Measurements from ENCODE around the gene KDM6A. TPM values are rescaled to one million over a fixed set of nuclear protein-coding genes. Genes with fewer than 3 reads are reported as not detected.
A peak's percentile ranks its signal among the peaks of the same experiment; 100 is the strongest.

The KDM6A gene
- total and polyA plus RNA-seq, 2 of the 13 experiments (the other 11 are each of a cell fraction or from before 2014, with no cell fraction given) = 16.7 to 18.2 TPM

DNA sequence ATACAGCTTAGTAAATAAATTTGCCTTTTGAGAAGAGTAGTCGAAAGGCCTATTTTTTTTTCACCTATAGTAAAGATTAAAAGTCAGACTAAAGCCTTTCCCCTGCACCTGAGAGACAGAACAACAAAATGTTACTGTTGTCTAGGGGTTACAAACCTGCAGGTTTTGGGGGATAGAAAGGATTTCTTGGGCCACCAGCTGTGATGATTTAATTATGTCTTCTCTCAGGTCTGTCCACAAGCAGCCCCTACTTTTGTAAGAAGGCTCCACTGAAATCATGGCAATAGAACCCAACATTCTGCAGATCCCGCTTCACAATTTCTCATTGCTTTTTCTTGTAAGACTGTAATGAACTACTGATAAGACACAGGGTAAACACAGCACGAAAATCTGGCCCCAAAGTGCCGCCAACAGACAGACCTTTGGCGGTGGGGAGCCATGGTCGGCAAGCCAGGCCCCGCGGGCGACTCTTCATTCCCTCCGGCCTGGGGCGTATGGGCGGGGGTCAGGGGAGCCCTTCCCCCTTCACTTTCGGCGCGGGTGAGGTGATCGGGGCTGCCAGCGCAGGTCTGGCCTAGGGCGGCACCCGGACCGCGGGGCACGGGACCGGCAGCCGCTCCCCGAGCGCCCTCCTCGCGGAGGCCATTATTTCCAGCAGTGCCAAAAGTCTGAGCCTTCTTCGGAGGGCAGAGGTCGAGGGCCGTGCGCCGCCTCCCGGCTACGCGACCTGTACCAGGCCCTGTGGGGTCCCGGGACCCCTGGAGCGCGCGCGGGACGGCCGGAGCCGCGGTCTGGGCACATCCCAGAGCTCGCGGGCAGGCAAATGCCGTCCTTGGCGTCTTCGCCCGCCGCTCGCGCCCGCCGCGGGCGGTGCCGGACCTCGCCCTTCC lies 812 bp upstream of the KDM6A start (continued):
- TF ChIP-seq, protein P1, sequence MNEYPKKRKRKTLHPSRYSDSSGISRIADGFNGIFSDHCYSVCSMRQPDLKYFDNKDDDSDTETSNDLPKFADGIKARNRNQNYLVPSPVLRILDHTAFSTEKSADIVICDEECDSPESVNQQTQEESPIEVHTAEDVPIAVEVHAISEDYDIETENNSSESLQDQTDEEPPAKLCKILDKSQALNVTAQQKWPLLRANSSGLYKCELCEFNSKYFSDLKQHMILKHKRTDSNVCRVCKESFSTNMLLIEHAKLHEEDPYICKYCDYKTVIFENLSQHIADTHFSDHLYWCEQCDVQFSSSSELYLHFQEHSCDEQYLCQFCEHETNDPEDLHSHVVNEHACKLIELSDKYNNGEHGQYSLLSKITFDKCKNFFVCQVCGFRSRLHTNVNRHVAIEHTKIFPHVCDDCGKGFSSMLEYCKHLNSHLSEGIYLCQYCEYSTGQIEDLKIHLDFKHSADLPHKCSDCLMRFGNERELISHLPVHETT (CRISPR knock-in tag; conservative IDR thresholded peaks at IDR 0.05) = no peak
- TF ChIP-seq SMAD3 (CRISPR knock-in tag; IDR thresholded peaks at IDR 0.05) (no peak), ATF7-NPFF (CRISPR knock-in tag; IDR thresholded peaks at IDR 0.05; ENCODE audit: low read depth) (0 out of 2 replicates have a peak, but pooled peaks have one; percentile 25), SIN3A (IDR thresholded peaks at IDR 0.05; ENCODE audit: borderline replicate concordance, low read depth, low read length) (no peak), ZNF430 (CRISPR knock-in tag; IDR thresholded peaks at IDR 0.05) (no peak), IKZF4 (CRISPR knock-in tag; IDR thresholded peaks at IDR 0.05; ENCODE audit: borderline replicate concordance, low read depth, not compliant biosample characterization) (no peak), SRF (IDR thresholded peaks at IDR 0.05; ENCODE audit: low read depth, low read length) (no peak), ZNF777 (CRISPR knock-in tag; IDR thresholded peaks at IDR 0.05) (no peak), HNF4G (IDR thresholded peaks at IDR 0.05; ENCODE audit: borderline replicate concordance, low read depth, low read length) (0 out of 2 replicates have a peak, but pooled peaks have one; percentile 6), HNF4G (CRISPR knock-in tag; IDR thresholded peaks at IDR 0.05; ENCODE audit: borderline replicate concordance, low read depth) (no peak), ZNF776 (CRISPR knock-in tag; IDR thresholded peaks at IDR 0.05) (no peak), ZNF780A (CRISPR knock-in tag; IDR thresholded peaks at IDR 0.05) (0 out of 2 replicates have a peak, but pooled peaks have one; percentile 41), ZSCAN9 (CRISPR knock-in tag; IDR thresholded peaks at IDR 0.05; ENCODE audit: borderline replicate concordance) (no peak)
- TF ChIP-seq, protein P2, sequence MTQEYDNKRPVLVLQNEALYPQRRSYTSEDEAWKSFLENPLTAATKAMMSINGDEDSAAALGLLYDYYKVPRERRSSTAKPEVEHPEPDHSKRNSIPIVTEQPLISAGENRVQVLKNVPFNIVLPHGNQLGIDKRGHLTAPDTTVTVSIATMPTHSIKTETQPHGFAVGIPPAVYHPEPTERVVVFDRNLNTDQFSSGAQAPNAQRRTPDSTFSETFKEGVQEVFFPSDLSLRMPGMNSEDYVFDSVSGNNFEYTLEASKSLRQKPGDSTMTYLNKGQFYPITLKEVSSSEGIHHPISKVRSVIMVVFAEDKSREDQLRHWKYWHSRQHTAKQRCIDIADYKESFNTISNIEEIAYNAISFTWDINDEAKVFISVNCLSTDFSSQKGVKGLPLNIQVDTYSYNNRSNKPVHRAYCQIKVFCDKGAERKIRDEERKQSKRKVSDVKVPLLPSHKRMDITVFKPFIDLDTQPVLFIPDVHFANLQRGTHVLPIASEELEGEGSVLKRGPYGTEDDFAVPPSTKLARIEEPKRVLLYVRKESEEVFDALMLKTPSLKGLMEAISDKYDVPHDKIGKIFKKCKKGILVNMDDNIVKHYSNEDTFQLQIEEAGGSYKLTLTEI (CRISPR knock-in tag; conservative IDR thresholded peaks at IDR 0.05) = no peak
- TF ChIP-seq, protein P3, sequence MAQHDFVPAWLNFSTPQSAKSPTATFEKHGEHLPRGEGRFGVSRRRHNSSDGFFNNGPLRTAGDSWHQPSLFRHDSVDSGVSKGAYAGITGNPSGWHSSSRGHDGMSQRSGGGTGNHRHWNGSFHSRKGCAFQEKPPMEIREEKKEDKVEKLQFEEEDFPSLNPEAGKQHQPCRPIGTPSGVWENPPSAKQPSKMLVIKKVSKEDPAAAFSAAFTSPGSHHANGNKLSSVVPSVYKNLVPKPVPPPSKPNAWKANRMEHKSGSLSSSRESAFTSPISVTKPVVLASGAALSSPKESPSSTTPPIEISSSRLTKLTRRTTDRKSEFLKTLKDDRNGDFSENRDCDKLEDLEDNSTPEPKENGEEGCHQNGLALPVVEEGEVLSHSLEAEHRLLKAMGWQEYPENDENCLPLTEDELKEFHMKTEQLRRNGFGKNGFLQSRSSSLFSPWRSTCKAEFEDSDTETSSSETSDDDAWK (CRISPR knock-in tag; IDR thresholded peaks at IDR 0.05) = no peak
- TF ChIP-seq, protein P4, sequence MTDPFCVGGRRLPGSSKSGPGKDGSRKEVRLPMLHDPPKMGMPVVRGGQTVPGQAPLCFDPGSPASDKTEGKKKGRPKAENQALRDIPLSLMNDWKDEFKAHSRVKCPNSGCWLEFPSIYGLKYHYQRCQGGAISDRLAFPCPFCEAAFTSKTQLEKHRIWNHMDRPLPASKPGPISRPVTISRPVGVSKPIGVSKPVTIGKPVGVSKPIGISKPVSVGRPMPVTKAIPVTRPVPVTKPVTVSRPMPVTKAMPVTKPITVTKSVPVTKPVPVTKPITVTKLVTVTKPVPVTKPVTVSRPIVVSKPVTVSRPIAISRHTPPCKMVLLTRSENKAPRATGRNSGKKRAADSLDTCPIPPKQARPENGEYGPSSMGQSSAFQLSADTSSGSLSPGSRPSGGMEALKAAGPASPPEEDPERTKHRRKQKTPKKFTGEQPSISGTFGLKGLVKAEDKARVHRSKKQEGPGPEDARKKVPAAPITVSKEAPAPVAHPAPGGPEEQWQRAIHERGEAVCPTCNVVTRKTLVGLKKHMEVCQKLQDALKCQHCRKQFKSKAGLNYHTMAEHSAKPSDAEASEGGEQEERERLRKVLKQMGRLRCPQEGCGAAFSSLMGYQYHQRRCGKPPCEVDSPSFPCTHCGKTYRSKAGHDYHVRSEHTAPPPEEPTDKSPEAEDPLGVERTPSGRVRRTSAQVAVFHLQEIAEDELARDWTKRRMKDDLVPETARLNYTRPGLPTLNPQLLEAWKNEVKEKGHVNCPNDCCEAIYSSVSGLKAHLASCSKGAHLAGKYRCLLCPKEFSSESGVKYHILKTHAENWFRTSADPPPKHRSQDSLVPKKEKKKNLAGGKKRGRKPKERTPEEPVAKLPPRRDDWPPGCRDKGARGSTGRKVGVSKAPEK (CRISPR knock-in tag; IDR thresholded peaks at IDR 0.05; ENCODE audit: borderline replicate concordance) = no peak
- TF ChIP-seq, protein P5, sequence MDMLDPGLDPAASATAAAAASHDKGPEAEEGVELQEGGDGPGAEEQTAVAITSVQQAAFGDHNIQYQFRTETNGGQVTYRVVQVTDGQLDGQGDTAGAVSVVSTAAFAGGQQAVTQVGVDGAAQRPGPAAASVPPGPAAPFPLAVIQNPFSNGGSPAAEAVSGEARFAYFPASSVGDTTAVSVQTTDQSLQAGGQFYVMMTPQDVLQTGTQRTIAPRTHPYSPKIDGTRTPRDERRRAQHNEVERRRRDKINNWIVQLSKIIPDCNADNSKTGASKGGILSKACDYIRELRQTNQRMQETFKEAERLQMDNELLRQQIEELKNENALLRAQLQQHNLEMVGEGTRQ (IDR thresholded peaks at IDR 0.05; ENCODE audit: low read depth, low read length) = no peak
- TF ChIP-seq, protein P5 (CRISPR knock-in tag; IDR thresholded peaks at IDR 0.05; ENCODE audit: borderline replicate concordance) = no peak
